Ovary (tissue), 3 donors: ENCODE results near the gene OR52M1.

Experiments
- CTCF ChIP-seq, 3 donors: fragments of 450-650 bp in 2 of 3; fragments of 200-600 bp in 1 of 3; IDR thresholded peaks; one replicate each; pipeline versions ENCODE4 v1.5.1 to v1.8.0; 2016 to 2022; ENCODE audit warnings: antibody characterized with exemption in 3 of 3, mild to moderate bottlenecking in 1 of 3
- POLR2A ChIP-seq: fragments of 450-650 bp; IDR thresholded peaks from one replicate; pipeline ENCODE4 v1.6.1; 2017; ENCODE audit warnings: antibody characterized with exemption, mild to moderate bottlenecking, moderate library complexity
- donor health status: DM: no; HTN: no; CAD: no.

GRCh38 chr11:4565371-4565770 lies 20.4 kb downstream of the OR52M1 start:
- no peak for TF ChIP-seq POLR2A
- no peak for TF ChIP-seq CTCF (IDR thresholded peaks at IDR 0.05)
